GM18861 (cell line): ENCODE data around the gene DZIP1L.

ENCODE experiments used
- ATAC-seq: cut with Tn5 transposase; IDR thresholded peaks from one replicate; pipeline ENCODE4 v1.9.1; 2021; ENCODE audit not compliant: unreplicated experiment

DZIP1L gene

GRCh38 chr3:138038725-138039462 lies 76.5 kb downstream of the DZIP1L start:
- no peak for ATAC-seq

DNA sequence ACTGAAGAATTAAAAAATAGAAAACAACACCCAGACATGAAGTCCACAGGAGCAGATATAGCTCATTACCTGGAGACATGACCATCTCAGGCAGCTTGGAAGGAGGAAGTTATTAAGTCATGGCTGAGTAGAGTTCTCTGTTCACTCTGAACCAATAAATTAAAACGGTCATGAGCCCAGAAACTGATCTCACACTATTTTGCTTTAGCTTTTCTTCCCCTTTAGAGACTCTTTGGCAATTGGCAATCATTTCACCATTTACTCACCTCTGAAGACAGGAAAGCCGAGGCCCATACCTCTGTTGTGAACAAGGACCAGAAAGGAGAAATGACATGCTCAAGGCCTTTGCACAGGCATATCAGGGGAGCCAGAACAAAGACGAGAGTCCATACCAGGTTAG lies 78.8 kb downstream of the DZIP1L start:
- no peak for ATAC-seq

DNA sequence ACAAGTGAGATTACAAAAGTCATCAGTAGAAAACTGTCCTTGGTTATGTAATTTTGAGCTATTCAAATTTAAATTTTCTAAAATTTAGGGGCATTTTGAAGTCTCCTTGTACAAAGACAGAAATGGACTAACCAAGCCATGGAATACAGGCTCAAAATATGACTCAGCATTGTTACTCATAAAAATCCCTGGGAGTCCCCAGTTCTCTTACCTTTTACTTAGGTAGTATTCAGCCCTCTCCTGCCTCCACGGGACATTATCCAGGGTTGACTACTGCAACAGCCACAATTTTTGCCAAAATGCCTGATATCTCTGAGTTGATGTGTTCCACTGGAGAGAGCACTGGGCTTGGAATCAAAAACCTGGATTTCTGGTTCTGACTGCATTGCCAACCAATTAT lies 80.5 kb downstream of the DZIP1L start:
- ATAC-seq, result no peak

- no peak for ATAC-seq
These were observed 82.2 kb downstream of the DZIP1L start for GRCh38 chr3:138033202-138033691.

DNA sequence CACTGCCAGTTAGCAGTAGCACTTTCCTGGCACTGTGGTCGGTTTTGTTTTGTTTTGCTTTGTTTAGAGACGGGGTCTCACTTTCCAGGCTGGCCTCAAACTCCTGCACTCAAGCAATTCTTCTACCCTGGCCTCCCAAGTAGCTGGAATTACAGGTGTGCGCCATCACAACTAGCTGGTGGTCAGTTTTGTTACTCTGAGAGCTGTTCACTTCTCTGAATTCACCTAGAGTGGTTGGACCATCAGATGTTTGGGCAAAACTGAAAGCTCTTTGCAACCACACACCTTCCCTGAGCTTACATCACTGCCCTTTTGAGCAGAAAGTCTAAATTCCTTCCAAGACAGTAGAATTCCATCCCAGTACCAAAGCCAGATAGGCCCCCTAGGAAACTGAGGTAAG lies 82.8 kb downstream of the DZIP1L start:
- no peak for ATAC-seq

GRCh38 chr3:138031536-138031935 lies 83.9 kb downstream of the DZIP1L start:
- ATAC-seq, result no peak

DNA sequence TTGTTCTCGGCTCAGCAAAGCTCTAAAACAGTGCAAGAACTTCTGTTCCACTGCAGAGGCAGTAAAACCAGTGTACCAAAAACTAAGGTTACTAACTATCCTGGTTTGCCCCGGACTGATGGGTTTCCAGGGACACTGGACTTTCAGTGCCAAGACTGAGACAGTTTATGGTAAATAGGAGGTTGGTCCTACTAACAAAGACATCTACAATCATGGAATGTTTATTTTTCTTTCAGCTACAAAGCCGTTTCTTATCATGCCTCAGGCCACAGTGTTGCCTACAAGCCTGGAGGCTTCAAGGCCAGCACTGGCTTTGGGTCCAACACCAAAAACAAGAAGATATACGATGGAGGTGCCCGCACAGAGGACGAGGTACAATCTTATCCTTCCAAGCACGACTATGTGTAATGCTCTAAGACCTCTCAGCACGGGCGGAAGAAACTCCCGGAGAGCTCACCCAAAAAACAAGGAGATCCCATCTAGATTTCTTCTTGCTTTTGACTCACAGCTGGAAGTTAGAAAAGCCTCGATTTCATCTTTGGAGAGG lies 84.6 kb downstream of the DZIP1L start:
- no peak for ATAC-seq

GRCh38 chr3:138027821-138028220 lies 87.6 kb downstream of the DZIP1L start:
- ATAC-seq, result no peak

GRCh38 chr3:138025553-138025952 lies 89.9 kb downstream of the DZIP1L start:
- ATAC-seq, result no peak

DNA sequence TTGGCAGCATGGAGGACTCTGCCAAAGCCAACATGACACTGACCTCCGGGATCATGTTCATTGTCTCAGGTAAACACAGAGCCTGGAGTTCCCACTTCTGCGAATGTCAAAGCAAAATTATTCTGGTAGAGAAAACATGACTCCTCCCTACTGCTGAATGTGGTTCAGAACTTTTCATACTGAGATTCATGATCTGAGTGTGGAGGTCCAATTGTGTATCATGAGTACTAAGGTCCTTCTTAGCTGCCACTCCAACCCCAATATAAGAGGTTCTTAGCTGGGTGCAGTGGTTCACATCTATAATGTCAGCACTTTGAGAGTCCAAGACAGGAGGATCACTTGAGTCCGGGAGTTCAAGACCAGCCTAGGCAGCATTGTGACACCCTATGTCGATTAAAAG lies 91.7 kb downstream of the DZIP1L start:
- ATAC-seq, result no peak

DNA sequence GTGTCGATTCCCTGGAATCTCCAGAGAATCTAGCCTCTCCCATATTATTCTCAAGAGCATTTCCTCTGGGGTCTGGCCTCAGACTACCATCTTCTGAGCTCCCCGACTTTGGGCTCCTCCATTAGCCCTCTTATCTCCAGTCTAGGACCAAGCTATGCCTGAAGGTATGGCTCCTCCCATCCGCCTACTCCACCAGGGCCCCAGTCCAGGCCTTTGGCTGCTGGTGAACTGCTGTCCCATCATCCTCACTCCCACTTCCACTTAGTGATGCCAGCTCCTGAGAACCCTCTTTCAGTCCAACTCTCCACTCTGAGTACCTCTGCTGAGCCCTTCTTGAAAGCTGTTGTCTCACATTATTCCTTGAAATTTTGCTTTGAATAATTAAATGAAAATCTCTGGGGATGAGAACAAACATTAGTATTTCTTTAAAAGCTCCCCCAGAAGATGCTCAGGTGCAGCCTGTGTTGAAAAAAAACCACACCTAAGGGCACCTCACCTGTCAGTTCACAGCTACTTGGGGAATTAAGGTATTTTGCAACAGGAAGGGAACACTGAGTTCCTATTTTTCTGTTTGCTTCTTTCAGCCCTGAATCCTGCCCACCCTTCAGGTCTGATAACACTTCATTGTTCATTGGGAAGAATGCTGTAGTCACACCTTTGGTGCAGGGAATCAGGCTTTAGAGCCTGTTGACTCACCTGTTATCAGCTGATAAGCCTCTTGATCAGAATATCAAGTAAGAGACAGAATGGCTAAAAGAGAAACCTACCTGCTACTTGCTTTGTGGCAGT lies 95.9 kb downstream of the DZIP1L start:
- no peak for ATAC-seq

- ATAC-seq, result no peak
These were observed 99.3 kb downstream of the DZIP1L start for GRCh38 chr3:138016065-138016464.

GRCh38 chr3:138012526-138012925 lies 102.9 kb downstream of the DZIP1L start:
- no peak for ATAC-seq
